HEK293 (cell line): ENCODE data around the gene RBM26.

ENCODE experiments used
- CTCF ChIA-PET: fragments of 350-600 bp; formaldehyde crosslinking; extraction: SDS; loops from one replicate; lab custom pipeline; 2021; ENCODE audit warnings: antibody characterized with exemption; lab: Yijun Ruan, JAX
- POLR2A ChIA-PET: fragments of 300-600 bp; formaldehyde crosslinking; extraction: SDS; loops from one replicate; lab custom pipeline; 2020; ENCODE audit warnings: antibody characterized with exemption, inconsistent platforms; lab: Yijun Ruan, JAX
- H3K27ac ChIP-seq: fragments of 200-500 bp; sonication (Bioruptor generic); 2 replicates; pipeline ENCODE4 v1.5.1; 2014; ENCODE audit warnings: low read depth, low read length, control low read depth, inconsistent platforms; ENCODE audit errors: extremely low read depth
- H3K36me3 ChIP-seq, 2 experiments: fragments of 200-500 bp in 1 of 2; sonication (Bioruptor generic) in 1 of 2; 1 replicate in 1 of 2; 2 replicates in 1 of 2; pipeline ENCODE4 v1.5.1; 2014 to 2017; ENCODE audit warnings: inconsistent platforms in 2 of 2, low read length in 2 of 2; ENCODE audit not compliant: control insufficient read depth in 2 of 2, insufficient read depth in 1 of 2
- H3K4me1 ChIP-seq: fragments of 200-500 bp; sonication (Bioruptor generic); 2 replicates; pipeline ENCODE4 v1.5.1; 2014; ENCODE audit warnings: mild to moderate bottlenecking, low read length, inconsistent platforms; ENCODE audit not compliant: control insufficient read depth, insufficient read depth
- H3K4me3 ChIP-seq: 2 replicates; pipeline ENCODE4 v1.5.1; 2011; ENCODE audit warnings: low read depth, mild to moderate bottlenecking, control low read depth, low read length, moderate library complexity
- H3K9me3 ChIP-seq: fragments of 200-500 bp; sonication (Bioruptor generic); 2 replicates; pipeline ENCODE4 v1.5.1; 2014; ENCODE audit warnings: low read depth, low read length, inconsistent platforms; ENCODE audit not compliant: control insufficient read depth, insufficient read depth
- EGR2 ChIP-seq: fragments of 450-650 bp; formaldehyde crosslinking; IDR thresholded peaks from 2 replicates; pipeline ENCODE4 v1.5.1; 2016; ENCODE audit warnings: low read depth, missing biosample characterization, missing genetic modification characterization
- GLI4 ChIP-seq: fragments of 450-650 bp; formaldehyde crosslinking; IDR thresholded peaks from 2 replicates; pipeline ENCODE4 v1.5.1; 2016; ENCODE audit warnings: missing biosample characterization, missing genetic modification characterization
- MZF1 ChIP-seq: fragments of 450-650 bp; formaldehyde crosslinking; IDR thresholded peaks from 2 replicates; pipeline ENCODE4 v1.5.1; 2017; ENCODE audit warnings: missing biosample characterization, missing genetic modification characterization, borderline replicate concordance
- SP7 ChIP-seq: fragments of 450-650 bp; formaldehyde crosslinking; IDR thresholded peaks from 2 replicates; pipeline ENCODE4 v1.5.1; 2016; ENCODE audit warnings: missing biosample characterization, missing genetic modification characterization
- ZFHX2 ChIP-seq: fragments of 450-650 bp; formaldehyde crosslinking; conservative IDR thresholded peaks from 2 replicates; pipeline ENCODE4 v1.5.1; 2016; ENCODE audit warnings: missing biosample characterization, missing genetic modification characterization
- ZFP41 ChIP-seq: fragments of 450-650 bp; formaldehyde crosslinking; IDR thresholded peaks from 2 replicates; pipeline ENCODE4 v1.5.1; 2016; ENCODE audit warnings: missing biosample characterization, missing genetic modification characterization, borderline replicate concordance
- ZIC2 ChIP-seq: fragments of 450-650 bp; formaldehyde crosslinking; IDR thresholded peaks from 2 replicates; pipeline ENCODE4 v1.5.1; 2016; ENCODE audit warnings: missing biosample characterization, missing genetic modification characterization
- ZNF121 ChIP-seq: fragments of 450-650 bp; formaldehyde crosslinking; IDR thresholded peaks from 2 replicates; pipeline ENCODE4 v1.5.1; 2016; ENCODE audit warnings: missing biosample characterization, missing genetic modification characterization
- ZNF146 ChIP-seq: fragments of 450-650 bp; formaldehyde crosslinking; IDR thresholded peaks from 2 replicates; pipeline ENCODE4 v1.5.1; 2016; ENCODE audit warnings: missing biosample characterization, missing genetic modification characterization
- ZNF549 ChIP-seq: fragments of 450-650 bp; IDR thresholded peaks from 2 replicates; pipeline ENCODE4 v1.5.1; 2018; ENCODE audit warnings: missing biosample characterization, missing genetic modification characterization, mild to moderate bottlenecking, inconsistent platforms, moderate library complexity
- ZNF624 ChIP-seq: fragments of 450-650 bp; formaldehyde crosslinking; IDR thresholded peaks from 2 replicates; pipeline ENCODE4 v1.5.1; 2017; ENCODE audit warnings: missing biosample characterization, missing genetic modification characterization
- ZNF626 ChIP-seq: fragments of 450-650 bp; sonication (Bioruptor Pico); formaldehyde crosslinking; IDR thresholded peaks from 2 replicates; pipeline ENCODE4 v1.5.1; 2018; ENCODE audit warnings: missing biosample characterization, missing genetic modification characterization, inconsistent platforms
- ZNF76 ChIP-seq: fragments of 450-650 bp; formaldehyde crosslinking; IDR thresholded peaks from 2 replicates; pipeline ENCODE4; 2016; ENCODE audit warnings: low read depth, missing biosample characterization, missing genetic modification characterization, borderline replicate concordance
- ZSCAN30 ChIP-seq: fragments of 450-650 bp; IDR thresholded peaks from 2 replicates; pipeline ENCODE4 v1.5.1; 2018; ENCODE audit warnings: missing biosample characterization, mild to moderate bottlenecking, missing genetic modification characterization, moderate library complexity
- ZSCAN4 ChIP-seq: fragments of 450-650 bp; formaldehyde crosslinking; IDR thresholded peaks from 2 replicates; pipeline ENCODE4 v1.5.1; 2017; ENCODE audit warnings: missing biosample characterization, missing genetic modification characterization
- ZSCAN5A ChIP-seq: fragments of 450-650 bp; formaldehyde crosslinking; IDR thresholded peaks from 2 replicates; pipeline ENCODE4 v1.5.1; 2016; ENCODE audit warnings: missing biosample characterization, missing genetic modification characterization

Gene RBM26

GRCh38 chr13:79307866-79308298 is 98.2 kb downstream of the RBM26 start:
- Histone ChIP-seq H3K36me3 (no peaks in the 10 kb centered on the region), H3K27ac (no peak overlapping the region), H3K9me3 (no peaks in the 10 kb centered on the region), H3K4me1 (peaks cover 3% of the 10 kb centered on the region), H3K4me3 (no peak overlapping the region)
- POLR2A ChIA-PET, result interaction anchor here (0.6 kb wide), 1 partner anchor 144 kb away, joined by 5 read pairs; no protein-coding TSS in a partner anchor
- TF ChIP-seq GLI4 (tag by site-specific recombination) (no peak), ZSCAN5A (tag by site-specific recombination) (no peak), ZNF626 (tag by site-specific recombination) (no peak), MZF1 (tag by site-specific recombination) (no peak), ZSCAN30 (tag by site-specific recombination) (no peak), ZFHX2 (peak; percentile 52), EGR2 (tag by site-specific recombination) (peak; percentile 70)
- CTCF ChIA-PET, result no interaction called here

GRCh38 chr13:79307433-79307861 is 98.6 kb downstream of the RBM26 start:
- Histone ChIP-seq H3K4me1 (peaks cover 3% of the 10 kb centered on the region), H3K9me3 (no peaks in the 10 kb centered on the region), H3K4me3 (no peak overlapping the region), H3K36me3 (no peaks in the 10 kb centered on the region)
- CTCF ChIA-PET, result no interaction called here
- TF ChIP-seq ZNF121 (tag by site-specific recombination) (0 out of 2 replicates have a peak, but pooled peaks have one; percentile 32), ZSCAN4 (no peak)
- TF ChIP-seq, all 188 proteins: peak for 1
- no peak overlapping the region for H3K27ac ChIP-seq
- POLR2A ChIA-PET, result interaction anchor here (0.6 kb wide), 1 partner anchor 144 kb away, joined by 5 read pairs; no protein-coding TSS in a partner anchor

- no peaks in the 10 kb centered on the region for H3K4me1 ChIP-seq
- H3K36me3 ChIP-seq, result no peaks in the 10 kb centered on the region
- ChIA-PET POLR2A (no interaction called here), CTCF (no interaction called here)
- no peak overlapping the region for H3K27ac ChIP-seq
- no peaks in the 10 kb centered on the region for H3K9me3 ChIP-seq
- H3K4me3 ChIP-seq, result no peak overlapping the region
- TF ChIP-seq ZNF549 (tag by site-specific recombination), result no peak
Observed at GRCh38 chr13:79306650-79307049, 99.4 kb downstream of the RBM26 start.

- Histone ChIP-seq H3K9me3 (no peaks in the 10 kb centered on the region), H3K4me3 (no peak overlapping the region), H3K36me3 (no peaks in the 10 kb centered on the region), H3K27ac (no peak overlapping the region), H3K4me1 (no peaks in the 10 kb centered on the region)
- ChIA-PET POLR2A (no interaction called here), CTCF (no interaction called here)
- no peak for TF ChIP-seq ZNF76 (tag by site-specific recombination)
- no peak for TF ChIP-seq ZIC2 (tag by site-specific recombination)
- no peak for TF ChIP-seq ZFP41 (tag by site-specific recombination)
- TF ChIP-seq ZNF146 (tag by site-specific recombination), result no peak
- TF ChIP-seq SP7, result no peak
- no peak for TF ChIP-seq ZNF624 (tag by site-specific recombination)
Observed at GRCh38 chr13:79297128-79297527, 108.9 kb downstream of the RBM26 start.
